Astrocyte (in vitro differentiated cells and primary cell): Measurements from ENCODE around the gene MAGI1. TPM values are rescaled to one million over a fixed set of nuclear protein-coding genes. Genes with fewer than 3 reads are reported as not detected.

Source experiments
- DNase-seq: peaks from one replicate; pipeline ENCODE4 v3.0.0-alpha.2; 2010; ENCODE audit warnings: low read depth
- FAIRE-seq: peaks from 2 replicates; lab custom pipeline; 2011; peaks lifted over from hg19 to GRCh38; lab: Jason Lieb, UNC
- H2AFZ ChIP-seq: 2 replicates; pipeline ENCODE4 v1.6.0; 2012; ENCODE audit warnings: low read depth, low read length, inconsistent platforms
- H3K27ac ChIP-seq: 2 replicates; pipeline ENCODE4 v1.5.1; 2011; ENCODE audit warnings: low read depth, low read length, inconsistent platforms
- H3K27me3 ChIP-seq: 2 replicates; pipeline ENCODE4 v1.6.0; 2011; ENCODE audit warnings: low read length, inconsistent platforms; ENCODE audit not compliant: insufficient read depth
- H3K36me3 ChIP-seq: 2 replicates; pipeline ENCODE4 v1.5.1; 2011; ENCODE audit warnings: low read length, inconsistent platforms; ENCODE audit not compliant: insufficient read depth
- H3K4me1 ChIP-seq: 2 replicates; pipeline ENCODE4 v1.5.1; 2011; ENCODE audit warnings: low read length, inconsistent platforms; ENCODE audit not compliant: insufficient read depth
- H3K4me2 ChIP-seq: 2 replicates; pipeline ENCODE4 v1.6.0; 2012; ENCODE audit warnings: low read length, inconsistent platforms
- H3K4me3 ChIP-seq: 2 replicates; pipeline ENCODE4 v1.5.1; 2011; ENCODE audit warnings: low read depth, mild to moderate bottlenecking, low read length, inconsistent platforms; ENCODE audit not compliant: insufficient read depth
- H3K79me2 ChIP-seq: 2 replicates; pipeline ENCODE4 v1.6.0; 2012; ENCODE audit warnings: mild to moderate bottlenecking, low read length, inconsistent platforms; ENCODE audit not compliant: insufficient read depth
- H3K9ac ChIP-seq: 2 replicates; pipeline ENCODE4 v1.6.0; 2012; ENCODE audit warnings: mild to moderate bottlenecking, low read length, inconsistent platforms
- H3K9me3 ChIP-seq: 2 replicates; pipeline ENCODE4 v1.5.1; 2012; ENCODE audit warnings: low read depth, mild to moderate bottlenecking, low read length, inconsistent platforms; ENCODE audit not compliant: insufficient read depth
- H4K20me1 ChIP-seq: 2 replicates; pipeline ENCODE4 v1.6.0; 2012; ENCODE audit warnings: low read length, inconsistent platforms; ENCODE audit not compliant: insufficient read depth
- H3K27ac Mint-ChIP-seq: one replicate; pipeline ENCODE4 v1.8.0; 2021; ENCODE audit warnings: mild to moderate bottlenecking, mixed read lengths; ENCODE audit not compliant: unreplicated experiment
- H3K27me3 Mint-ChIP-seq: one replicate; pipeline ENCODE4 v1.8.0; 2021; ENCODE audit warnings: low read depth, mixed read lengths; ENCODE audit not compliant: unreplicated experiment
- H3K36me3 Mint-ChIP-seq: one replicate; pipeline ENCODE4 v1.8.0; 2021; ENCODE audit warnings: low read depth, mixed read lengths; ENCODE audit not compliant: unreplicated experiment
- H3K4me1 Mint-ChIP-seq: one replicate; pipeline ENCODE4 v1.8.0; 2021; ENCODE audit warnings: low read depth, mixed read lengths; ENCODE audit not compliant: unreplicated experiment
- H3K4me3 Mint-ChIP-seq: one replicate; pipeline ENCODE4 v1.8.0; 2021; ENCODE audit warnings: mild to moderate bottlenecking, moderate library complexity, mixed read lengths; ENCODE audit not compliant: unreplicated experiment
- H3K9me3 Mint-ChIP-seq: one replicate; pipeline ENCODE4 v1.8.0; 2021; ENCODE audit warnings: mild to moderate bottlenecking, mixed read lengths; ENCODE audit not compliant: unreplicated experiment
- CTCF ChIP-seq: IDR thresholded peaks from 2 replicates; pipeline ENCODE4 v1.5.1; 2011; ENCODE audit warnings: low read depth, mild to moderate bottlenecking, inconsistent platforms, low read length, moderate library complexity; ENCODE audit not compliant: insufficient read depth
- EZH2 ChIP-seq: IDR thresholded peaks from 2 replicates; pipeline ENCODE4 v1.6.1; 2012; ENCODE audit warnings: mild to moderate bottlenecking, low read length, inconsistent platforms; ENCODE audit not compliant: insufficient read depth
- total RNA-seq: library from RNA; stranded (reverse); gene quantifications from 2 replicates; pipeline ENCODE4 v1.2.1, GENCODE V29; 2021

The MAGI1 gene
- total RNA-seq, 1 donor from 2014 or later: 31.8 TPM

GRCh38 chr3:65674226-65674625, 364.5 kb downstream of the MAGI1 start:
- Mint-ChIP-seq H3K27me3 (no peaks in the 10 kb centered on the region), H3K36me3 (no peaks in the 10 kb centered on the region), H3K27ac (no peak overlapping the region), H3K9me3 (no peaks in the 10 kb centered on the region), H3K4me3 (no peak overlapping the region), H3K4me1 (peaks cover 15% of the 10 kb centered on the region)
- Histone ChIP-seq H3K36me3 (no peaks in the 10 kb centered on the region), H3K27ac (no peak overlapping the region), H4K20me1 (peaks cover 44% of the 10 kb centered on the region), H3K79me2 (no peaks in the 10 kb centered on the region), H3K9ac (no peak overlapping the region), H3K9me3 (no peaks in the 10 kb centered on the region), H3K4me1 (no peaks in the 10 kb centered on the region), H3K4me3 (no peak overlapping the region), H3K4me2 (no peak overlapping the region), H2AFZ (no peak overlapping the region), H3K27me3 (no peaks in the 10 kb centered on the region)
- FAIRE-seq (no peak), DNase-seq (no peak)
- no peak for TF ChIP-seq EZH2
- TF ChIP-seq CTCF: no peak

- FAIRE-seq (no peak), DNase-seq (no peak)
- TF ChIP-seq EZH2 (no peak), CTCF (peak; percentile 88)
- Histone ChIP-seq H3K9me3 (no peaks in the 10 kb centered on the region), H3K4me3 (no peak overlapping the region), H3K79me2 (no peaks in the 10 kb centered on the region), H3K9ac (no peak overlapping the region), H3K4me2 (no peak overlapping the region), H3K4me1 (no peaks in the 10 kb centered on the region), H3K27ac (no peak overlapping the region), H2AFZ (no peak overlapping the region), H3K36me3 (no peaks in the 10 kb centered on the region), H4K20me1 (peaks cover 38% of the 10 kb centered on the region), H3K27me3 (no peaks in the 10 kb centered on the region)
- no peaks in the 10 kb centered on the region for H3K27me3 Mint-ChIP-seq
- H3K4me1 Mint-ChIP-seq: peaks cover 11% of the 10 kb centered on the region
- no peaks in the 10 kb centered on the region for H3K9me3 Mint-ChIP-seq
- no peak overlapping the region for H3K4me3 Mint-ChIP-seq
- H3K27ac Mint-ChIP-seq: no peak overlapping the region
- no peaks in the 10 kb centered on the region for H3K36me3 Mint-ChIP-seq
Observed at GRCh38 chr3:65672871-65673815, 365.6 kb downstream of the MAGI1 start.

GRCh38 chr3:65672061-65672460, 366.7 kb downstream of the MAGI1 start:
- peaks cover 32% of the 10 kb centered on the region for H4K20me1 ChIP-seq
- DNase-seq: no peak
- H2AFZ ChIP-seq: no peak overlapping the region
- H3K27ac ChIP-seq: no peak overlapping the region
- H3K79me2 ChIP-seq: no peaks in the 10 kb centered on the region
- Mint-ChIP-seq H3K27me3 (no peaks in the 10 kb centered on the region), H3K4me1 (peaks cover 13% of the 10 kb centered on the region), H3K27ac (no peak overlapping the region), H3K4me3 (no peak overlapping the region), H3K9me3 (no peaks in the 10 kb centered on the region), H3K36me3 (no peaks in the 10 kb centered on the region)
- no peaks in the 10 kb centered on the region for H3K9me3 ChIP-seq
- H3K27me3 ChIP-seq: no peaks in the 10 kb centered on the region
- H3K4me2 ChIP-seq: no peak overlapping the region
- H3K36me3 ChIP-seq: no peaks in the 10 kb centered on the region
- no peak for FAIRE-seq
- TF ChIP-seq CTCF: no peak
- no peak for TF ChIP-seq EZH2
- H3K9ac ChIP-seq: no peak overlapping the region
- no peaks in the 10 kb centered on the region for H3K4me1 ChIP-seq
- no peak overlapping the region for H3K4me3 ChIP-seq
